HG03571 (cell line): ENCODE data around the gene FGFBP2.

Source experiments
- ATAC-seq: cut with Tn5 transposase; IDR thresholded peaks from one replicate; pipeline ENCODE4 v1.9.1; 2021; ENCODE audit not compliant: unreplicated experiment

Gene FGFBP2, protein sequence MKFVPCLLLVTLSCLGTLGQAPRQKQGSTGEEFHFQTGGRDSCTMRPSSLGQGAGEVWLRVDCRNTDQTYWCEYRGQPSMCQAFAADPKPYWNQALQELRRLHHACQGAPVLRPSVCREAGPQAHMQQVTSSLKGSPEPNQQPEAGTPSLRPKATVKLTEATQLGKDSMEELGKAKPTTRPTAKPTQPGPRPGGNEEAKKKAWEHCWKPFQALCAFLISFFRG

DNA sequence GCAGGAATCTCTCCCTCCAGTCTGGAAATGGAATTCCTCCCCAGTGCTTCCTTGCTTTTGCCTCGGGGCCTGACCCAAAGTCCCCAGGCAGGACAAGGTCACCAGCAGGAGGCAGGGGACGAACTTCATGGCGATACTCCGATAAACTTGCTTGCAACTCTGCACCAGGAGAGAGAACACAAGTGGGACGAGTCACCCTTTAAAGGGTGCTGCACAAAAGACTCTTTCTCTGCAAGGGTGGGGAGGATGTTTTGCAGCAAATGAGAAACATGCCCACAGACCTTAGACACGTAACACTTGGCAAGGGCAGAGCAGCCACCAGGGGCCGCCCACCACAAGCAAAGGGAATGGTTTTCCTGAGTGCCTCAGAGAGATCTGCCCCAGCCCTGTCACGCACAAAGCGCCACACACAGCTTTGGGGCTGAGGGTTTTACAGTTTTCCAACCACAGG, at the start of gene FGFBP2:
Gene FGFBP2, minus strand, starts transcription at position 175 of the 451 bp plus-strand sequence. Its CDS starts 46 bp downstream, at position 129.
- no peak for ATAC-seq

DNA sequence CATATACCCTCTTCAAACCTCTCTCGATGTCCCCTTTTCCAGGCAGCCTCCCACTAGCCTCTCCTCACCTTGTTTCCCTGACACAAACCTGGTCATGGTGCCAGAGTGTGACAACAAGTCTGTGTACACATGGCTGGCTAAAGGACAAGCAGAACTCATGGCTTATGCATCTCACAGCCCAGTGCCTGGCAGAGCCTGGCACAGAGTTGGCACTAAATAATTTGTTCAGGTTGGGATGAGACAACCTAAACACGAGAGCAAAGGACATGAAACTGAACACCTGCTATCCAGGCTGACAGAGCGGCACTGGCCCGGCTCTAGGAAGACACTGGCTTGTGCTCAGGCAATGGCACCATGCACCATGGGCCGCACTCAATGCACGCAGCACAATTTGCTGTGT, 48.2 kb upstream of the FGFBP2 start:
- ATAC-seq, result no peak

DNA sequence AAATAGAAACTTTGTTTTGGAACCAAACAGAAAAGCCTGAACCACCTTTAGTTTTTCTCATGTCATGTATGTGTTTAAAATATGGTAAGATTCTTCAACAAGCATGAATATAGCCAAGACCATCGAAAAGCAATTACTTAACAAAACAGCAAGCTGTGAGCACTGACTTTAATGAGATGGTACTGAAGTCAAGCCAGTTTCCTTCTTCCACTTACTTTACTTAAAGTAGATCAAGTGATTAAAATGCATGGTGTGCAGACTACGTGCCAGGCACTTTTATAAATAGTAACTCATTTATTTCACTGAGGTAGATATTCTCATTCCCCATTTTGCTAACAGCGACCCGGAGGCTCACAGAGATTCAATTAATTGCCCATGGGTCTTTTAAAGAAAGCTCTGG, 46.2 kb upstream of the FGFBP2 start:
- no peak for ATAC-seq

DNA sequence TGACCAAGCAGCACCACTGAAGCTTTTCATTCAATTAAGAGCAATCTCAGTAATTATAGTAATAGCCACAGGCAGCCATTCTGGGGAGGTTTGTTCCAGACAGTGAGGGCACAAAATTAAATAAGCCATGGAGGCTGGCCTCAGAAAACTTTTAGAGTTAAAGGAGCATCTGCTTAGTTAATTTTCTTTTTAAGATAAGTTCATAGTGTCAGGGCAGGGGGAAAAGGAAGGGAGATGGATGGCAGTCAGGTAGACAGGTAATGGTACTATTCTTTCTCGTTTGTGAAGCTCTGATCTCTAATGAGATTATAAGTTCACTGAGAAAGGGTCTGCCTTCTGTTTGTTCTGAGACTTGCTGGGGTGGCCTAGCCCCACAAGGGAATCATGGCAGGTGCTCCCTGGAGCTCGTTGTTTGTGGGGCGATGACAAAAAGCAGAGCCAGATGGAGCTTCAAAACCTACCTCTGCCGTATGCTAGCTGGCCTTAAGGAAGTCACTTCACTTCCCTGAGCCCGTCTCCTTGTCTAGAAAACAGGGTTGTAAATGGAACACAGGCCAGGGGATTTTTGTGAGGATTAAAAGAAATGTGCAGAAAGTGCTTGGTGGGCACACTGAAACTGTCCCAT, 44.6 kb upstream of the FGFBP2 start:
- no peak for ATAC-seq

DNA sequence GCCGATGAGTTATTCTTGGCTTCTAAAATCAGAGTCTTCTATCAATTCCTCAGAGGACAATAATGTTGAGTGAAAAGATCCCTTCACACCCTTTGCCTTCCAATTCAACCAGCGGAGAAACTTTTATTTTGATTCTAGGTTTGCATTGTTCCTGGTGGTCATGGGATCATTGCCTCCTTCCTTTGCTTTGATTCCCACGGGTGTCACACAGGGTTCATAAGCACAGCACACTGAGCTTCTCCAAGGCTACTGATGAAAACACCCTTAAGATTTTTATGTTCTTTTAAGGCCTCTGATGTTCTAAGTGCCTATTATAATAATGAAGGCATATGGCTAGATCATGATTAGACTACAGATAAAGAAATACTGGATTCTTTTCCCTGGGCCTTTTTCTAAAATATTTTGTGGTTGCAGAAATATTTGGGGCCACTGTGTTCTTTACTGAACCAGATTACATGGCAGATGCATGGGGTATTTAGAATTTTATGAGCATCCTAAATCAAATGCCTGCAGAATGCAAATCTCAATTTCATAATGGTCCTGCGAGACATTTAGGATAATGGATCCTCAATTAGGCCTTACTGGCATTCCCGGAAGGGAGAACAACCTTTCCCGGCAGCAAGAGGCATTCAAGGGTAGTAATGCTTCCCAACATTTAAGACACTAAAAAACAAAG, 43.9 kb upstream of the FGFBP2 start:
- no peak for ATAC-seq

DNA sequence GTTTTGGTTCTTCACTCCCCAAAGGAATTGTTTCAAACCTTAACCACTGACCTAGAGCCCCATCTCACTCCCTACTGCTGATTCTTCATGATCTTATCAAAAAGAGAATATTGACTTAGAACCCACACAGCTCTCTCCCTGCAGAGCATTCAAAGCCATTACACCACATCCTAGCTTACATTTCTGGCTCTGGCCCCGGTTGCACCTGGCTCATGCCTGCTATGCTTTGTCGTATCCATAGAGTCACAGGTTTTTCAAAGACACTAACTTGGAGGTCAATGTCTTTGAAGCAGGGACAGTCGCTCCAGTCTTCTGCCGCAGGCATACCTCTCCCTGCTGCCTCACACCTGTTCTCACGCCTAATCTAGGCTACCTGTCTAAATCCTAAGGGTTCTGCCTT, 42.7 kb upstream of the FGFBP2 start:
- no peak for ATAC-seq

DNA sequence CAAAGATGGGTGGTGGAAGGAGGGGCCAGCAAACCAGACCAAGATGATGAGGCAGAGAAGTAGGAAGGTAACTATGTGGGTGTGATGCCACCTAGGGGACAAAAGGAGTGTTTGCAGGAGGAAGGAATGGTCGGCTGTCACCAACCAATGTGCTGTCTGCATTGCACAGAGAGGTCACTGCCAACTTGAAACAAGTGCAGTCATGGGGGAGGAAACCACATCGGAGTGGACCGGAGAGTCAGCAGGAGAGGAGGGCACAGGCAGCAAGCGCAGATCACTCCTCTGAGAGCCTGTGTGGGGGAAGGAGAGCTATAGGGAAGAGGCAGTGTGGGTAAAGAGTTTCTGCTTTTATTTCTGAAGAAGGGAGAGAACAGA, 38.5 kb upstream of the FGFBP2 start:
- ATAC-seq, result peak; percentile 85

DNA sequence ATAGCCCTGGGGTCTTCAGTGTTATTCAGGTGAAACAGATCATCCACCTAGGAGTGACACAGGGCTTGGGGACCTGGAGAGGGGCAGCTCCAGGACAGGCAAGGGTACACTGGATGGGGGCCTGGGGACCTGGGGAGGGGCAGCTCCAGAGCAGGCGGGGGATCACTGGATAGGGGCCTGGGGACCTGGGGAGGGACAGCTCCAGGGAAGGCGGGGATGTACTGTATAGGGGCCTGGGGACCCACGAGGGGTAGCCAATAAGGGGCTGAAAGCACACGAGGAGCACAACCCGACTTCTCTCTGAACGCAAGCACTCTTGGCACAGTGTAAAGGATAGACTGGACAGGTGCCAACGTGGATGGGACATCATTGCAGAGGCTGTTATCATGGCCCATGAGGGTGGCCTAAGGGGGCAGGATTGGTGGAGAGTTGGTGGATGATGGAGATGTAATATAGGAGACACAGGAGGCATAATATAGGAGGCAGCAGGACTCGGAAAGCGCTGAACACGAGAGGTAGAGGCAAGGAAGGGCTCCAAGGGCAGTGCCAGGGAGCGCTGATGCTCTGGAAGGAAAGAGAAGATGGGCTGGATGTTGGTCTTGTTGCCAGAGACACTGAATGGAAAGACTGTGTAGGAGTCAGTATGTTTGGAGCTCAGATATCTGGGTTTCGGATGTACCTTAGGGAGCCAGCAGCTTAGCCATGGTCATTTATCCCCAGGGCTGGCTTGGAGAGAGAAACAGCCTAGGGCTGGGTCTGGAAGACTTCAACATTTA, 37.9 kb upstream of the FGFBP2 start:
- peak; percentile 17 for ATAC-seq

DNA sequence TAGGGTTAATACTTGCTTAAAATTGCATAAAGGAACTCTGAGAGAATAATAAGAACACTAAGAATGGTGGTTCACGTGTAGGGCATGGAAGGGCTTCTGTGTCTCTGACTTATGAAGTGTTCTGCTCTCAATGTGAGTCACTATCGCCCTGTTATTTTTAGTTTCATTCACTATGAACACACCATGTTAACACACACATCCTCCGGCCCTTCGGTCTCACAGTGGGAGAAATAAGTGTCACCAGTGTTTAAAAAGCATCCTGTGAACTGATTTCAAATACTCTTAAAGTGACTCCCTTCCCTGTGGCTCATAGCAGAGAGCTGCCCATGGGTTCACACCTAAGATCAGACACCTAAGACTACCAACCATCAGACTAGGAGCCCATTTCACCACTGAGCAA, 33.8 kb upstream of the FGFBP2 start:
- ATAC-seq, result no peak

DNA sequence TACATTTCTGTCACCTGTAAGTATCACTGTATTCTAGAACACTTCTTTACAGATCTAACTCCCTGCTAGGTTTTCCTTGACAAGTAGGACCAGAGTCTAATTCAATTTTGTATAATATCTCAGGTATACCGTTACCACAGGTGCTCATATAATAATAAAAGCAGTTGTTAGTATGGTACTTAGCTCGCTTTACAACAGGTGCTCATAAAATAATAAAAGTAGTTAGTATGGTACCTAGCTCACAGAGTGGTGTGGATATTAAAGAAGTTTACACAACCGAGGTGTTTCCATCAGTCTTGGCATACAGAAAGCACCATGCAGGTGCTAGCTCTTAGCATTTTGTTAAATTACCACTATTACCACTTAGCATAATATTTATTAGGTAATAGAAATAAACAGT, 32.9 kb upstream of the FGFBP2 start:
- no peak for ATAC-seq

DNA sequence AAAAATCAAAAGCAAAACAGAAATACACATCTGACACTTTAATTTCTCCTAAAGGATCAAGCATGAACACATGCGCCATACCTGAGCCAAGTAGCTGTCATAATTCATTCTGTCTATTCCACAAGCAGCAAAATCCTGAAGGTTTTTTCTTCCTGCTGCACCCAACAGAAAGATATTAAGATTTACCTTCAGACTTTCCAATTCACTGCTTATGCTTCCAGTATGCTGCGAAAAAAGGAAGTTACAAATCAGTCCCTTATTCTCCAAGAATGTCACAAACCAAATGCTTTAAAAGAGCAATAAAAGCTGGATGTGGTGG, 29.2 kb upstream of the FGFBP2 start:
- no peak for ATAC-seq

DNA sequence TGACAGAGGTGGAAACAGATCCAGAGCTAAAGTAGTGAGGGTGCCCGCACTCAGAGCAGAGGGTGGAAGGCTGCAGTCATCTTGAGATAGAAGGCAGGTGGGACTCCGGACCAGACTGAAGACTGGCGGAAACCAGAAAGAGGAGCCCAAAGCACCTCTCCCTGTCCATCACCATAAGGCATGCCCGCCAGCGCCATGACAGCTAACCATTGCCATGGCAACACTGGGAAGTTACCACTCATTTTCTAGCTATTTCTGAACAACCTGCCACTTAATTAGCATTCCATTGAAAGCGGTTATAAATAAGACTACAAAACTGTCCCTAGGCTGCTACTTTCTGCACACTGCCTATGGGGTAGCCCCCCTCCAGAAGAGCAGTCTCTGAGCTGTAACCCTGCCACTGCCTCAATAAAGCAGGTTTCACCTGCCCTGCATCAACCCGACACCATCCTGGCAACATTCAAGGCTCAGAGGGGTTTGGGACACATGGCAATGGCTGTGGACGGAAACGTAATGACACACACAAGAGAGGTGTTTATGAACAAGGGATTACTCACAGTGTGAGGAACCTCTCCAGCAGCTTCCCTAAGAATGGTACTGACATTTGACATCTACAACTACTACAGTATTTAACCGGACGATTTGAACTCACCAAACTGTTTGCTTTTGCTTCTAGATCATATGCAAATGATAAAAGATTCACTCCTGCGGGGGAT, 27.8 kb upstream of the FGFBP2 start:
- no peak for ATAC-seq

DNA sequence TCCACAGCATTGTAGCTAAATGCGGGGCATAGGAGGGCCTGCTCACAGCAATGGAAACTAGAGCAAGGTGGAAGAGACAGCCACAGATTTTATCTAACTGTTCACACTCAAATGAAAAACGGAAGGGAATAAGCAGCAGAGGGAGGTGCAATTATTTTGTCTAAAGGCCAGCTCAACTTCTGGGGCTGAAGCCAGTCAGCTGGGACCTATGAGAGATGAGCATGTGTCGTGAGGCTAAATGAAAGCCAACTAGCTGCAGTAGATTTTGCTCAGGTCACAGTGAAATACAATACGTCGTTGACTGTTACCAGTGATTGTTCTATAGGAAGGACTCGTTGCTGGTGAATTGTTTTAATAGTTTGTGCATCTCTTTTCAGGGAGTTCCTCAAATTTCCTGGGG, 26.4 kb upstream of the FGFBP2 start:
- ATAC-seq, result no peak

DNA sequence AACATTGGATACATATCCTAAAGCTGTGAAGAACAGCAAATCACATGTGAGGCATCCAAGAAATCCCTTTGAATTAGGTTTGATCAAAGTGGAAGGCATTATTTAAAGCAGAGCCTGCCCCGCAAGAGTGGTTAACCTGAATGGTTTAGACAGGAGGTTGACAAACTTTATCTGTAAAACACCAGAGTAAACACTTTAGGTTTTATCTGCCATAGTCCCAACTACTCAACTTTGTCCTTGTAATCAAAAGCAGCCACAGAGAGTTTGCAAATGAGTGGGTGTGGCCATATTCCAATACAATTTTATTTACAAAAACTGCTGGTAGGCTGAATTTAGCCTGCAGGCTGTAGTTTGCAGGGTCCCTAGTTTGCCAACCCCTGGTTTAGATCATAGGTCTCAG, 25.2 kb upstream of the FGFBP2 start:
- ATAC-seq, result no peak

DNA sequence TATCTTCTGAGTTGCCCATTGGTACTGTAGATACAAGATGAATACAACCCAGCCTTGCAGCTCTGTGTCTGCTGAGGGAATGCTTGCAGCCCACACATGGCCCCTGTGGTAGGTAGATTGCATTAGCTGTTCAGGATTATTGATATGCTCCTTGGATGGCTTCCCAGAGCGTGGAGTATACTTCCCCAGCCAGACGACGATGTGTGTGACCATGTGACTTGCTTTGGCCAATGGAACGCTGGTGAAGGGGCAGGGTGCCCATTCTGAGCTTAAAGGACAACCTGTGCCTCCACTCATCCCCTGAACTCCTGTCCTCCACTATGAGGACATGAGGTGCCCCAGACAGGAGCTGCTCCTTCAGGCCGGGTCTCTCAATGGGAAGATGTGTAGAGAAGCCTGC, 23.9 kb upstream of the FGFBP2 start:
- ATAC-seq, result no peak

DNA sequence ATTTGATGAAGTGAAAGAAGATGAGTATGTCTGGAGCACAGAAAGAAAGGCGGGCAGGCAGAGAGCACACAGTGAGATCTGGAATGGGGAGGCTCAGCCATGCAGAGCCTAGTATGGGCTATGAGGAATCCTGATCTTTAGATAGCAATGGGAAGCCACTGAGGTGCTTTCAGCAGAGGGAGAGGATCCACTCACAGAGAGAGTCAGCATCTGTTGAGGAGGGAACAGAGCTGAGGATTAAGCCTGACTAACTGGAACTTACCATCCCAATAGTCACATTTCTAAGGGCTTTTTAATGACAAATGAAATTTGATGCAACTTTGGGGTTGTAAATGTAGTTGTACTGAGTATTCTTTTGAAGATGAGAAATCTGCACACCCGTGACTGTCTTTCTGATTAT, 20.6 kb upstream of the FGFBP2 start:
- no peak for ATAC-seq

DNA sequence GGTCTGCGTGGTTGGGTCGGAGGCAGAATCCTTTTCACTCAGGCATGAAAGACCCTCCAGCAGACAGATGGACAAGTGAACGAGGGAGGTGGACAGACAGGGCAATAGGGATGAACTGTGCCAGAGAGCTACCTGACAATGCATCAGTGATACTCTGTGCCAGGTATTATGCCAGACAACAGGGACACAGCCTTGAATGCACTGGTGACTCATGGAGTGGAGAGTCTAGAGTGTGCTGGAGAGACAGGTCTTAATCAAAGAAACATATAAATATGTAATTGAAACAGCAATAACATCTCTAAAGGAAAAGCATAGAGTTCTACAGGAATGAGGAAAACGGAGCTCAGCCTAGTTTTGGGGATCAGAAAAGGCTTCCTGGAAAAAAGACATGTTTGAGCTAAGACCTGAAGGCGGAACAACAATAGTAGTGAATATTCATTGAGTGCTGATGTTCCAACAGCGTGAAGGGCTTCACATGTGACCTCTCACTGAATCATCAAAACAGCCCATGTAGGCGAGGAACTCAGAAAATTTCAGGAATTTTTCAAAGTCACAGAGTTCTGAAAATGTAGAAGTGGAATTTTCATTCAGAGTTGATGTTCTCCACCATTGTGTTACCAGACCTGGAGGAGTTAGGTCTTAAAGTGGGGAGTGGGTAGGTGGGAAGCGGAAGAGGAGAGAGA, 20.0 kb upstream of the FGFBP2 start:
- no peak for ATAC-seq

DNA sequence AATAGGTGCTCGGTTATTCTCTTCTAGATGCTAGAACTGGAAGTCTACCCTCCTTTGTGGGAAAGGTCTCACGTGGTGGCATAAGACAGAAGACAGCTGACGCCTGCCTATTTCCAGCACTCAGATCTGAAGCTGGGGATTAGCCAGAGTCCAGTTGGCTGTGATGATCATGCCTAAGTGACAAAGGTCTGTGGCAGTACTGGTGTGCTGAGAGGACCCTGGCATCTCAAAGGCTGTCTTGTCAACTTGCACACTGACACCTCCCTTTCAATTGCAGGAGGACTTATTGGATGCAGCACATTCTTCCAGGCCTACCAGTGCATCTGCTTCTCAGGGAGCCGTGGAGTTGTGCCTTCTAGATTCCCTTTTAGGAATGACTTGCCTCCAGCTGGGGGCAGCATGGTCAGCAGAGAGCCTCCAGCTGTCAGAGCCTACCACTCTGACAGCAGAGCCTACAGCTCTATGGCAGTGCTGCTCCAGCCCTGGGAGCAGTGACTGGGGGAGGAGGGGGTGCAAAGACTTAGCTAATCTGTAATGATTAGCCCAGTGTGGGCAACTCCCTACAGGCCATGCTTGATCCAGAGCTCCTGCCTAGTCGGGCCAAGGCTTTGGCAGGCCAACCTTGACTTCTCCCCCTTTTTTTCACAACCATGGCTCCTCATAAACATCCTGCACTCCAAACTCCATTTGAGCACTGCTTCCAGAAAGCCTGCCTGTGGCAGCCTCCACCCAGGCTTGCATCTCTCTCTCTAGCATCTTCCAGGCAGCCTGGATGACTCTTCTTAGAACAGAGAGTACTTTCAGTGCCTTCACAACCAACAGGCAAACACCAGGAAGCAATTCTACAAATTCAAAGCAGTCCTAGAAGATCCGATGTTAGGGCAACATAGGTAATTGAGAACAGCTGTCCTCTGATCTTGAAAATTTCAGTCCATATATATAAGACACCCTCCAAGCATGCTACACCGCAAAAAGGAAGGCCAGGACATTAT, 13.8 kb upstream of the FGFBP2 start:
- no peak for ATAC-seq

DNA sequence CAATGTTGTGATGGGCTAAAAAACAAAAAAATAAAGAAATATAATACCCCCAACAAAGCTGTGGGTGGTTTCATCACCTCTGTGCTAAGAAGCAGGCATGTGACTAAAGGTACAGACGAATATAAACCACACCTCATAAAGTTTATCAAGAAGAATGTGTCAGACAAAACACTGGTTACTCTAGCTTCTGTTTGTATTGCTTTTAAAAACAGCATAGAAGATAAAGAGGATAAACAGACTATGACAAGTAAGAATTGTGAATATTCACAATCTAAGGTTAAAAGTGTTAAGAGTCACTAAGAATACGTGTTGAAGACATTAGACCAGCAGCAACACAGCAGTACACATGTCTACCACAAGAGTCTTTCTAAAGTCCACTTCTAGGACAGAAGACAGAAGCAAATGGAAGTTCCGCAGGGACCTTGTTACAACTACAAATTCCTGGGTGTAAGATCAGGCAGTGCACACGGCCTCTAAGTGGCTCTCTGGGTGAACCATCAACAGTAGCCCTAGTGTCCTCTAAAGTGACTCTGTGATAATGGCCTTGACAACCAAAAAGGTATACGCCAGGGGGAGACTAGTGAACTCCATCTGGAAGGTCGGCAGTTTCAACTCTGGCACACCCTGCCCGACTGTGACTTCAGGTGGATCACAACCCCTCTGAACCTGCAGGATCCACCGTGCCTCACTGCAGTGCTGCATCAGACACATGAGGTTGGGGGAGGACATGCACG, 8.3 kb upstream of the FGFBP2 start:
- ATAC-seq, result no peak
